ENCODE results near the gene MRLN. TPM values are rescaled to one million over a fixed set of nuclear protein-coding genes. Genes with fewer than 3 reads are reported as not detected.
A peak's percentile ranks its signal among the peaks of the same experiment; 100 is the strongest.

The MRLN gene
- total RNA-seq (2014; rRNA removed; shearing (Covaris generic)) (not detected in 2 replicates), total RNA-seq (2022) (not detected in 2 replicates), Bru-seq, nascent RNA (percentile 14 among the genes with signal in this experiment), BruChase-seq, experiment 1, labeled RNA remaining after a 6-hour chase (percentile 7 among the genes with signal in this experiment), BruChase-seq, experiment 2, labeled RNA remaining after a 2-hour chase (percentile 16 among the genes with signal in this experiment)
- long read RNA-seq, result 0 reads

DNA sequence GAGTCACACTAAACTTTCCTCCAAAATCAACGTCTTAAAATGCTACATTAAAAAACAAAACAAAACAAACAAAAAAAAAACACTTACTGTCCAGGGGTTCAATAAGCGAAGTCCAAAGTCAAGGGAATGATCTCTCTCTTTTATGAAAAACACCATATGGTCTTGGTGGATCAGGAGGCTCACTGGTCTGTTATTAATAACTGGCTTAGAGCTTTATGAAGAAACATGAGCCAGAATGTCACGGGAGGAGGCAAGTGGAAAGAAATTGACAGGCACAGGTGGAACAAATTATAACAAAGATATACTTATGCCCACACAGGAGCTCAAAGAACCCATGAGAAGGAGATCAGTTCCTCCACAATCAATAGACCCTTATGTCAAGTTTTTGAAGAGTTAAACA is at the start of gene MRLN:
Gene MRLN, minus strand, starts transcription at position 189 of the 400 bp plus-strand sequence.
- Histone ChIP-seq H3K27ac (ENCODE audit: low read depth, low read length, poor library complexity, severe bottlenecking) (no peak within 1 kb of the TSS), H3K4me3 (ENCODE audit: low read depth, low read length, poor library complexity, severe bottlenecking) (no peak within 1 kb of the TSS), H3K36me3 (ENCODE audit: insufficient read depth, low read length) (no peaks in the 10 kb centered on the region), H4K20me1 (ENCODE audit: insufficient read depth, low read length) (no peaks in the 10 kb centered on the region), H3K9me3 (ENCODE audit: low read length) (no peaks in the 10 kb centered on the region), H3K4me2 (ENCODE audit: low read length) (no peak within 1 kb of the TSS), H2AFZ (ENCODE audit: low read length) (no peak within 1 kb of the TSS), H3K4me1 (ENCODE audit: insufficient read depth, low read length, poor library complexity, severe bottlenecking) (no peaks in the 10 kb centered on the region), H3K9me2 (ENCODE audit: insufficient read depth, low read length) (no peaks in the 10 kb centered on the region), H3K79me2 (ENCODE audit: insufficient read depth, low read depth, low read length) (no peaks in the 10 kb centered on the region)
- intact Hi-C loops (cut with micrococcal nuclease; ENCODE audit: unreplicated experiment), result no loop called here
- no peak for TF ChIP-seq EZH2phosphoT487 (IDR thresholded peaks at IDR 0.05; ENCODE audit: borderline replicate concordance, low read depth, low read length)
- TF ChIP-seq, protein P1, sequence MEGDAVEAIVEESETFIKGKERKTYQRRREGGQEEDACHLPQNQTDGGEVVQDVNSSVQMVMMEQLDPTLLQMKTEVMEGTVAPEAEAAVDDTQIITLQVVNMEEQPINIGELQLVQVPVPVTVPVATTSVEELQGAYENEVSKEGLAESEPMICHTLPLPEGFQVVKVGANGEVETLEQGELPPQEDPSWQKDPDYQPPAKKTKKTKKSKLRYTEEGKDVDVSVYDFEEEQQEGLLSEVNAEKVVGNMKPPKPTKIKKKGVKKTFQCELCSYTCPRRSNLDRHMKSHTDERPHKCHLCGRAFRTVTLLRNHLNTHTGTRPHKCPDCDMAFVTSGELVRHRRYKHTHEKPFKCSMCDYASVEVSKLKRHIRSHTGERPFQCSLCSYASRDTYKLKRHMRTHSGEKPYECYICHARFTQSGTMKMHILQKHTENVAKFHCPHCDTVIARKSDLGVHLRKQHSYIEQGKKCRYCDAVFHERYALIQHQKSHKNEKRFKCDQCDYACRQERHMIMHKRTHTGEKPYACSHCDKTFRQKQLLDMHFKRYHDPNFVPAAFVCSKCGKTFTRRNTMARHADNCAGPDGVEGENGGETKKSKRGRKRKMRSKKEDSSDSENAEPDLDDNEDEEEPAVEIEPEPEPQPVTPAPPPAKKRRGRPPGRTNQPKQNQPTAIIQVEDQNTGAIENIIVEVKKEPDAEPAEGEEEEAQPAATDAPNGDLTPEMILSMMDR (conservative IDR thresholded peaks at IDR 0.05; ENCODE audit: low read length), result no peak
- DNase-seq (ENCODE audit: low spot score), result no peak
- POLR2A ChIA-PET, result interaction anchor here (0.6 to 0.7 kb wide), 3 partner anchors 48 to 649 kb away, joined by 4 to 8 read pairs (median 4); no protein-coding TSS in a partner anchor
- CTCF ChIA-PET (ENCODE audit: unreplicated experiment), result no interaction called here
- BruUV-seq (replicated peaks), result no TSS peak

DNA sequence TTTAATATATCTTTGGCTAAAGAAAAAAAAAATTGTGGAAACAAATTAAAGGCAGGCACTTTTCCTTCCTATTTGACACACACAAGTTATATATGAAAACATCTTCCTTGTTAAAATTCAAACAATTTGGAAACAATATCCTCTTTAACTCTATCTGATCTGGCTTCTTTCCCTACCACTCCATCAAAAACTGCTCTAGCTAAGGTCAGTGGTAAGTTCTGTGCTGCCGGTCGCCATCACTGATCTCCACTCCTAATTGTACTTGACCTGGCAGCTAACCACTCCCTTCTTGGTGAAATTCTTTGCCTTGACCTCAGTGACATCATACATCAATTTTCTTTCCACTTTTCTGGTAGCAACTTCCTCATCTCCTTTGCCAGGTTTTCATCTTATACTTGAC is 47.9 kb upstream of the MRLN start:
- ChIA-PET CTCF (ENCODE audit: unreplicated experiment) (no interaction called here), POLR2A (interaction anchor here (0.5 kb wide), 2 partner anchors 48 to 65 kb away, joined by 4 read pairs; partner anchors contain the start of gene MRLN)
- Histone ChIP-seq H3K9me3 (ENCODE audit: low read length) (no peaks in the 10 kb centered on the region), H3K4me3 (ENCODE audit: low read depth, low read length, poor library complexity, severe bottlenecking) (no peak overlapping the region), H4K20me1 (ENCODE audit: insufficient read depth, low read length) (no peaks in the 10 kb centered on the region), H2AFZ (ENCODE audit: low read length) (no peak overlapping the region), H3K4me1 (ENCODE audit: insufficient read depth, low read length, poor library complexity, severe bottlenecking) (no peaks in the 10 kb centered on the region), H3K4me2 (ENCODE audit: low read length) (no peak overlapping the region), H3K79me2 (ENCODE audit: insufficient read depth, low read depth, low read length) (no peaks in the 10 kb centered on the region), H3K27ac (ENCODE audit: low read depth, low read length, poor library complexity, severe bottlenecking) (no peak overlapping the region), H3K36me3 (ENCODE audit: insufficient read depth, low read length) (peaks cover 80% of the 10 kb centered on the region), H3K9me2 (ENCODE audit: insufficient read depth, low read length) (no peaks in the 10 kb centered on the region)
- intact Hi-C loops (cut with micrococcal nuclease; ENCODE audit: unreplicated experiment), result no loop called here
- TF ChIP-seq EZH2phosphoT487 (IDR thresholded peaks at IDR 0.05; ENCODE audit: borderline replicate concordance, low read depth, low read length), result no peak
- TF ChIP-seq, protein P1 (conservative IDR thresholded peaks at IDR 0.05; ENCODE audit: low read length), result no peak
- no TSS peak for BruUV-seq (replicated peaks)
- DNase-seq (ENCODE audit: low spot score), result no peak

DNA sequence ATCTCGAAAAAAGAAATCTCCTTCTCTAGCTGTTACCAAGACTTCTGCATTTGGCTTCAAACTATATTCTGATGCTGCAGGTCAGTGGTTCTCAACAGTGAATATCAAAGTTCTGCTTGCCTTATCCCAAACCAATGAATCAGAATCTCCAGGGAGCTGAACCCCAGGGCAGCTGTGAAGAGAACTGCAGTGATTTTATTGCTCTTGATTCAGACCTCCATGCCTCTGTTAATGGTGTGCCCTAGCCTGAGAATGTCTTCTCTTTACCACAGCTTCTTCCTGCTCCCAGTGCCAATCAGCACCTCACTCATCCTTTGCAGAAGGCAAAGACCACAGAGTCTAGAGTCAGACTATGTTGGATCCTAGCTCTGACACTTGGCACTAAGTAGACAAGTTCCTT is 46.2 kb upstream of the MRLN start:
- intact Hi-C loops (cut with micrococcal nuclease; ENCODE audit: unreplicated experiment), result no loop called here
- Histone ChIP-seq H3K9me2 (ENCODE audit: insufficient read depth, low read length) (no peaks in the 10 kb centered on the region), H3K79me2 (ENCODE audit: insufficient read depth, low read depth, low read length) (no peaks in the 10 kb centered on the region), H3K4me2 (ENCODE audit: low read length) (no peak overlapping the region), H4K20me1 (ENCODE audit: insufficient read depth, low read length) (no peaks in the 10 kb centered on the region), H3K4me1 (ENCODE audit: insufficient read depth, low read length, poor library complexity, severe bottlenecking) (no peaks in the 10 kb centered on the region), H3K36me3 (ENCODE audit: insufficient read depth, low read length) (peaks cover 72% of the 10 kb centered on the region), H3K27ac (ENCODE audit: low read depth, low read length, poor library complexity, severe bottlenecking) (no peak overlapping the region), H2AFZ (ENCODE audit: low read length) (no peak overlapping the region), H3K9me3 (ENCODE audit: low read length) (no peaks in the 10 kb centered on the region), H3K4me3 (ENCODE audit: low read depth, low read length, poor library complexity, severe bottlenecking) (no peak overlapping the region)
- DNase-seq (ENCODE audit: low spot score), result no peak
- no peak for TF ChIP-seq EZH2phosphoT487 (IDR thresholded peaks at IDR 0.05; ENCODE audit: borderline replicate concordance, low read depth, low read length)
- TF ChIP-seq, protein P1 (conservative IDR thresholded peaks at IDR 0.05; ENCODE audit: low read length), result no peak
- POLR2A ChIA-PET, result interaction anchor here (1.0 kb wide), 1 partner anchor 109 kb away, joined by 4 read pairs; no protein-coding TSS in a partner anchor
- CTCF ChIA-PET (ENCODE audit: unreplicated experiment), result no interaction called here
- BruUV-seq (replicated peaks), result no TSS peak

All from OCI-LY7 (cell line).